Measurements from ENCODE around the gene C1QC. TPM values are rescaled to one million over a fixed set of nuclear protein-coding genes. Genes with fewer than 3 reads are reported as not detected.
"Not testable (repeated sequence)": the region's sequence is repeated elsewhere in the genome, so short reads cannot be mapped to it uniquely, and the experiment has no call there.

C1QC gene
- total RNA-seq, 4 donors from 2014 or later: 23.0 to 395 (median 169) TPM

DNA sequence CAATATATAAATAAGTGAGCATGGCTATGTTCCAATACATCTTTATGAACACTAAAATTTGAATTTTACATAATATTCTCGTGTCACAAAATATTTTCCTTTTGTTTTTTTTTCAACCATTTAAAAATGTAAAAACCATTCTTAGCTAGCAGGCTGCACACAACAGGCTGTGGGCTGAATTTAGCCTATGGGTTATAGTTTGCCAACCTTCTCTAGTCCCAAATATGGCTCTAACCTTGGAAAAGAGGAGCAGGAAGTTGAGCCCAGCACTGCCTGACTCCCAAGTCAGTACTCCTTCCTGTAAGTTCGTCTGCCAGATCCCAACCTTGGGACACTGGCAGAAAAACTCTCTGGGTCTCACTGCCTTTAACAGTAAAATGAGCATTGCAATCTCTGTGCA, 23.0 kb downstream of the C1QC start:
- Histone ChIP-seq H3K9me3 (no peaks in the 10 kb centered on the region), H3K27ac (no peak overlapping the region), H3K4me1 (no peaks in the 10 kb centered on the region), H3K4me3 (no peak overlapping the region), H3K27me3 (peaks cover 55% of the 10 kb centered on the region), H3K36me3 (no peaks in the 10 kb centered on the region)
- ATAC-seq: no peak
- TF ChIP-seq POLR2A (IDR thresholded peaks at IDR 0.05): no peak
- no peak for TF ChIP-seq EP300 (IDR thresholded peaks at IDR 0.05)
- TF ChIP-seq, protein P1, sequence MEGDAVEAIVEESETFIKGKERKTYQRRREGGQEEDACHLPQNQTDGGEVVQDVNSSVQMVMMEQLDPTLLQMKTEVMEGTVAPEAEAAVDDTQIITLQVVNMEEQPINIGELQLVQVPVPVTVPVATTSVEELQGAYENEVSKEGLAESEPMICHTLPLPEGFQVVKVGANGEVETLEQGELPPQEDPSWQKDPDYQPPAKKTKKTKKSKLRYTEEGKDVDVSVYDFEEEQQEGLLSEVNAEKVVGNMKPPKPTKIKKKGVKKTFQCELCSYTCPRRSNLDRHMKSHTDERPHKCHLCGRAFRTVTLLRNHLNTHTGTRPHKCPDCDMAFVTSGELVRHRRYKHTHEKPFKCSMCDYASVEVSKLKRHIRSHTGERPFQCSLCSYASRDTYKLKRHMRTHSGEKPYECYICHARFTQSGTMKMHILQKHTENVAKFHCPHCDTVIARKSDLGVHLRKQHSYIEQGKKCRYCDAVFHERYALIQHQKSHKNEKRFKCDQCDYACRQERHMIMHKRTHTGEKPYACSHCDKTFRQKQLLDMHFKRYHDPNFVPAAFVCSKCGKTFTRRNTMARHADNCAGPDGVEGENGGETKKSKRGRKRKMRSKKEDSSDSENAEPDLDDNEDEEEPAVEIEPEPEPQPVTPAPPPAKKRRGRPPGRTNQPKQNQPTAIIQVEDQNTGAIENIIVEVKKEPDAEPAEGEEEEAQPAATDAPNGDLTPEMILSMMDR (IDR thresholded peaks at IDR 0.05): no peak
- no peak for TF ChIP-seq POLR2AphosphoS5 (IDR thresholded peaks at IDR 0.05)
- 50 to 65% methylated on average over 1 to 2 of the region's 2 CpGs for WGBS, 2 donors (ENCODE audit: low coverage in 1 of 2)

DNA sequence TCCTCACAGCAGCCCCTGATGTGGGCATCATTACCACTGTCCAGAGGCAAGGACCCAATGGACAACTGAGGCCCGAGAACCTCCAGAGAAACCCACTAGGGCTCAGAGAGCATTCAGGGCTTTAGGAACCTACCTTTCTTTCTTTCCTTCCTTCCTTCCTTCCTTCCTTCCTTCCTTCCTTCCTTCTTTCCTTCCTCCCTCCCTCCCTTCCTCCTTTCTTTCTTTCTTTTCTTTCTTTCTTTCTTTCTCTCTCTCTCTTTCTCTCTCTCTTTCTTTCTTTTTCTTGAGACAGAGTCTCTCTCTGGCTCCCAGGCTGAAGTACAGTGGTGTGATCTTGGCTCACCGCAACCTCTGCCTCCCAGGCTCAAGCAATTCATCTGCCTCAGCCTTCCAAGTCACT, 25.4 kb downstream of the C1QC start:
- peaks cover 64% of the 10 kb centered on the region for H3K27me3 ChIP-seq
- not testable (repeated sequence) for H3K36me3 ChIP-seq, H3K27ac ChIP-seq, H3K4me1 ChIP-seq, H3K9me3 ChIP-seq, H3K4me3 ChIP-seq, ATAC-seq
- 86 to 90% methylated on average over 1 of the region's 2 CpGs for WGBS, 2 donors (ENCODE audit: low coverage in 1 of 2)

DNA sequence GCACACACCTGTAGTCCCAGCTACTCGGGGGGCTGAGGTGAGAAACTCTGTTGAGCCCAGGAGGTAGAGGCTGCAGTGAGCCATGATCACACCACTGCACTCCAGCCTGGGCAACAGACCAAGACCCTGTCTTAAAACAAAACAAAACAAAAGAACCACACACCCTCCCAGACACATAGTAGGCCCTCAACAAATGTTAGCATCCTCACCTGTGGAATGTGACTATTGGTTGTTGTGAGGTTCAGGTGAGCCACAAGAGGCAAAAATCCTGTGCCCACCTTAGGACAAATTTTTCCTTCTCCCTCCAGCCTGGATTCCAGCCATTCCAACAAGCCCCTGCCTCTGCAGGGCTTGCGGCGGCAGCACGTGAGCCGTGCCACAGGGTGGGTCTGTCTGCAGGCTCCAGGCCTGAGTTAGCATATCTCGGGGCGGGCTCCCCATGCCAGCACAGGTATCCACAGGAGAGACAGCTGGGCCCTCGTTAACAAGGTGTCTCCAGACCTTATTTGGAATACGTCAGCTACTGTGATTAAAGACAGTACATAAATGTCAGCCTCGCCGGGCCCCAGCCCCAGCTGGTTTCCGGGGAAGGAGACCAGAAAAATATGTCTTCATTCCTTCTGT, 27.0 kb downstream of the C1QC start:
- TF ChIP-seq EP300 (IDR thresholded peaks at IDR 0.05) (no peak), POLR2A (IDR thresholded peaks at IDR 0.05) (no peak), POLR2AphosphoS5 (IDR thresholded peaks at IDR 0.05) (no peak)
- TF ChIP-seq, protein P1 (IDR thresholded peaks at IDR 0.05): no peak
- Histone ChIP-seq H3K27ac (no peak overlapping the region), H3K36me3 (no peaks in the 10 kb centered on the region), H3K27me3 (peaks cover 76% of the 10 kb centered on the region), H3K4me1 (no peaks in the 10 kb centered on the region), H3K9me3 (no peaks in the 10 kb centered on the region), H3K4me3 (no peak overlapping the region)
- 48 to 50% methylated on average over 2 to 12 of the region's 12 CpGs for WGBS, 2 donors (ENCODE audit: low coverage in 1 of 2)
- ATAC-seq: no peak

DNA sequence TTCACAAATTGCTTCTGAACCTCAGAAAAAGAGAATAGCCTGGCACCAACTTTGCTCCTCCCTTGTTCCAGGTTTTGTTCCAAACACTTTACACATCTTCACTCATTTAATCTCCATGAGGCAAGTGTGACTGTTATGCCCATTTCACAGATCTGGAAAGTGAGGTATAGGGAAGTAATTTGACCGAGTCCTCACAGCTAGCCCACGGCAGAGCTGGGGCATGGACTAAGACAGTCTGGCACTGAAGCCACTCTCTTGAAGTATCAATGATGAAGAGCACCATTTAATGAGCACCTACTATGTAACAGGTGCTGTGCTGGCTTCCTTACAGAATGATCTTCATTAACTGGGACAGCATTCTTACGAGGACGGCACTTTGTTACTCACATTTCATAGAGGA, 28.6 kb downstream of the C1QC start:
- peaks cover 87% of the 10 kb centered on the region for H3K27me3 ChIP-seq
- WGBS, 2 donors (ENCODE audit: low coverage in 1 of 2): 80% methylated on average over 1 of the region's 4 CpGs; no CpG with 5 or more reads in 1 of the 2 donors
- H3K4me1 ChIP-seq: no peaks in the 10 kb centered on the region
- no peaks in the 10 kb centered on the region for H3K9me3 ChIP-seq
- H3K36me3 ChIP-seq: no peaks in the 10 kb centered on the region
- H3K27ac ChIP-seq: no peak overlapping the region
- TF ChIP-seq POLR2AphosphoS5 (IDR thresholded peaks at IDR 0.05) (no peak), POLR2A (IDR thresholded peaks at IDR 0.05) (no peak), EP300 (IDR thresholded peaks at IDR 0.05) (no peak)
- TF ChIP-seq, protein P1 (IDR thresholded peaks at IDR 0.05): no peak
- no peak overlapping the region for H3K4me3 ChIP-seq
- no peak for ATAC-seq

DNA sequence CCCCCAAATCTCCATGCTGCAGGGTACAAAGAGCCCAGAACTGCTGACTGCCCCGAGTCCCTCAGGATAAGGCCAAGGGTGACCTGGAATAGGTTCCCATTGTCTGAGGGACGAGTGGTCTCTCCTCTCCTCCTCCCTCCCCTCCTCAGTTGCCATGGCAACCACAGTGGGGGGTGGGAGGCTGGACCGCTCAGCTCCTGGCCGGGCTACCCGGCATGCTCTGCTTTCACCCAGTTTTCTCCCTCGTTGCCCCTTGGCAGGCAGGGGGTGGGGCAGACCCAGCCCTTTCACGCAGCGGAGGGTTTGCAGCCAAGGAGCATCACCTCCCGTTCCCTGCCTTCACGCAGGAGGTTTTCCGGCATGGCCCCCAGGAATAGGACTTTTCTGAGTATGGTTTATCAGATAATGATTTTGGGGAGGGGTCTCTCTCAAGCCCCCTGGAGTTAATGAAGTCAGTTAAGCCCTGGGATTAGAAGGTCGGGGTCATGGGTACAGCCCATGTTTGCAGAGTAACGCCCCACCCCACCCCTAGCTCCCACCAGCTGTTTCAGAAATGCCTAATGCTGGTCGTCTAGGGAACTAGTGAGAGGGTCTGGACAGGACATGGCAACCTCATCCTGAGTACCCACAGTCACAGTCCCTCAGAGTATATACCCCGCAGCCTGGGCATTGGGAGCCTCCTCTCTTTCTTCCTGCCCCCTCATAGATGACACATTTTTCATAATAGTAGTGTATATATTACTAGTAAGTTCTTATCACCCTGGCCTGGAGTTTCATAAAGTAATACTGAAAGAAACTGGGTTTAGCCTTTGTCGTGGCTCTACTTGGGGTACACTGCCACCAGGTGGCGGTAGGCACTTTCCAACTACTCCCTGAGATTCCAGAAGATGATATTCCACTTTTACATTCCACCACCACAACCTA, 30.3 kb downstream of the C1QC start:
- H3K27me3 ChIP-seq: peaks cover 90% of the 10 kb centered on the region
- no peaks in the 10 kb centered on the region for H3K4me1 ChIP-seq
- no peak for TF ChIP-seq POLR2AphosphoS5 (IDR thresholded peaks at IDR 0.05)
- TF ChIP-seq, protein P1 (IDR thresholded peaks at IDR 0.05): peak in 2 of 4 experiments; percentile 42 to 52
- 11 to 15% methylated on average over 5 to 6 of the region's 17 CpGs for whole genome bisulfite sequencing, 2 donors (ENCODE audit: low coverage in 1 of 2)
- H3K9me3 ChIP-seq: no peaks in the 10 kb centered on the region
- H3K36me3 ChIP-seq: no peaks in the 10 kb centered on the region
- no peak for ATAC-seq
- no peak overlapping the region for H3K27ac ChIP-seq
- no peak overlapping the region for H3K4me3 ChIP-seq
